Measurements from ENCODE around the gene VPS33B.

- TF ChIP-seq CTCF (IDR thresholded peaks at IDR 0.05; ENCODE audit: insufficient read depth, low read length, poor library complexity, severe bottlenecking) = no peak
- TF ChIP-seq EZH2phosphoT487 (conservative IDR thresholded peaks at IDR 0.05; ENCODE audit: low read length) = no peak
These were observed 66.6 kb downstream of the VPS33B start for GRCh38 chr15:90955624-90956273.

Measured in SU-DHL-6 (cell line).